Mesothelial cell of epicardium (in vitro differentiated cells): ENCODE data around the gene CLDN5. TPM values are rescaled to one million over a fixed set of nuclear protein-coding genes. Genes with fewer than 3 reads are reported as not detected.

Experiments
- DNase-seq, 2 experiments: peaks; one replicate each; pipeline ENCODE4 v3.0.0; 2021; ENCODE audit warnings: low spot score in 2 of 2; ENCODE audit not compliant: unreplicated experiment in 2 of 2
- H3K27ac Mint-ChIP-seq: 2 replicates; pipeline ENCODE4 v1.8.0; 2021; ENCODE audit warnings: mixed read lengths
- H3K27me3 Mint-ChIP-seq: 2 replicates; pipeline ENCODE4 v1.8.0; 2021; ENCODE audit warnings: low read depth, mixed read lengths
- H3K36me3 Mint-ChIP-seq: 2 replicates; pipeline ENCODE4 v1.8.0; 2021; ENCODE audit warnings: mixed read lengths
- H3K4me1 Mint-ChIP-seq: 2 replicates; pipeline ENCODE4 v1.8.0; 2021; ENCODE audit warnings: mixed read lengths
- H3K4me3 Mint-ChIP-seq: 2 replicates; pipeline ENCODE4 v1.8.0; 2021; ENCODE audit warnings: mild to moderate bottlenecking, moderate library complexity, mixed read lengths
- H3K9me3 Mint-ChIP-seq: 2 replicates; pipeline ENCODE4 v1.8.0; 2021; ENCODE audit warnings: mixed read lengths
- CTCF ChIP-seq: fragments of 200-600 bp; sonication (generic); IDR thresholded peaks from one replicate; pipeline ENCODE4 v1.5.0; 2021; ENCODE audit warnings: antibody characterized with exemption; ENCODE audit not compliant: unreplicated experiment
- total RNA-seq: library from RNA; stranded (reverse); gene quantifications from 3 replicates; pipeline ENCODE4 v1.2.1, GENCODE V29; 2021

Gene CLDN5
- total RNA-seq, 1 donor from 2014 or later: not detected

- H3K4me3 Mint-ChIP-seq: no peak overlapping the region
- no peaks in the 10 kb centered on the region for H3K9me3 Mint-ChIP-seq
- H3K36me3 Mint-ChIP-seq: no peaks in the 10 kb centered on the region
- H3K27ac Mint-ChIP-seq: no peak overlapping the region
- DNase-seq: no peak
- H3K27me3 Mint-ChIP-seq: no peaks in the 10 kb centered on the region
- peaks cover 25% of the 10 kb centered on the region for H3K4me1 Mint-ChIP-seq
- no peak for TF ChIP-seq CTCF
Measured at GRCh38 chr22:19482297-19482696, 41.9 kb downstream of the CLDN5 start.

- H3K4me3 Mint-ChIP-seq: peak overlapping the region; percentile 97
- H3K27me3 Mint-ChIP-seq: no peaks in the 10 kb centered on the region
- H3K27ac Mint-ChIP-seq: no peak overlapping the region
- peaks cover 28% of the 10 kb centered on the region for H3K4me1 Mint-ChIP-seq
- no peak for TF ChIP-seq CTCF
- DNase-seq: no peak
- H3K9me3 Mint-ChIP-seq: no peaks in the 10 kb centered on the region
- H3K36me3 Mint-ChIP-seq: no peaks in the 10 kb centered on the region
Measured at GRCh38 chr22:19480789-19481188, 43.4 kb downstream of the CLDN5 start.

GRCh38 chr22:19480173-19480568, 44.0 kb downstream of the CLDN5 start:
- TF ChIP-seq CTCF: no peak
- no peak overlapping the region for H3K27ac Mint-ChIP-seq
- H3K36me3 Mint-ChIP-seq: no peaks in the 10 kb centered on the region
- DNase-seq: no peak
- peak overlapping the region; percentile 97 for H3K4me3 Mint-ChIP-seq
- no peaks in the 10 kb centered on the region for H3K9me3 Mint-ChIP-seq
- no peaks in the 10 kb centered on the region for H3K27me3 Mint-ChIP-seq
- peaks cover 28% of the 10 kb centered on the region for H3K4me1 Mint-ChIP-seq

- no peaks in the 10 kb centered on the region for H3K9me3 Mint-ChIP-seq
- DNase-seq: peak; percentile 77 to 91
- peaks cover 28% of the 10 kb centered on the region for H3K4me1 Mint-ChIP-seq
- no peaks in the 10 kb centered on the region for H3K27me3 Mint-ChIP-seq
- no peaks in the 10 kb centered on the region for H3K36me3 Mint-ChIP-seq
- TF ChIP-seq CTCF: no peak
- H3K4me3 Mint-ChIP-seq: peak within 1 kb of the TSS; percentile 97
- H3K27ac Mint-ChIP-seq: peak within 1 kb of the TSS; percentile 99
Measured at GRCh38 chr22:19479355-19480172, 44.6 kb downstream of the CLDN5 start, which contains the start of gene CDC45. CDC45 (plus strand) TSS chr22:19479920; CDS start chr22:19479969, 49 bp downstream.

GRCh38 chr22:19478901-19479354, 45.3 kb downstream of the CLDN5 start, which contains the start of gene UFD1:
UFD1 (minus strand) TSS chr22:19479193; CDS start chr22:19479085, 108 bp downstream.
- no peaks in the 10 kb centered on the region for H3K9me3 Mint-ChIP-seq
- H3K4me3 Mint-ChIP-seq: peak within 1 kb of the TSS; percentile 97
- H3K27ac Mint-ChIP-seq: peak within 1 kb of the TSS; percentile 99
- no peak for TF ChIP-seq CTCF
- peaks cover 2% of the 10 kb centered on the region for H3K36me3 Mint-ChIP-seq
- peak; percentile 69 to 84 for DNase-seq
- peaks cover 28% of the 10 kb centered on the region for H3K4me1 Mint-ChIP-seq
- H3K27me3 Mint-ChIP-seq: no peaks in the 10 kb centered on the region
